DOHH2 (cell line): Measurements from ENCODE around the gene NFKBIL1.
"Not testable (repeated sequence)": the region's sequence is repeated elsewhere in the genome, so short reads cannot be mapped to it uniquely, and the experiment has no call there.

Source experiments
- H3F3A ChIP-seq: fragments of 200-600 bp; sonication (generic), shearing (Covaris generic); 2 replicates; pipeline ENCODE4 v1.6.0; 2016; ENCODE audit warnings: antibody characterized with exemption, mild to moderate bottlenecking; ENCODE audit not compliant: control insufficient read depth, insufficient read depth
- H3K27ac ChIP-seq: fragments of 200-600 bp; sonication (generic); 2 replicates; pipeline ENCODE4 v1.5.1; 2014; ENCODE audit warnings: low read depth, mild to moderate bottlenecking, low read length, moderate library complexity
- H3K27me3 ChIP-seq: fragments of 200-600 bp; sonication (generic); 2 replicates; pipeline ENCODE4 v1.6.1; 2014; ENCODE audit warnings: mild to moderate bottlenecking, low read length, mixed read lengths; ENCODE audit not compliant: control insufficient read depth
- H3K36me3 ChIP-seq: fragments of 200-600 bp; sonication (generic); 2 replicates; pipeline ENCODE4 v1.6.1; 2014; ENCODE audit warnings: mild to moderate bottlenecking, low read length, moderate library complexity, mixed read lengths; ENCODE audit not compliant: control insufficient read depth
- H3K4me1 ChIP-seq: fragments of 200-600 bp; sonication (generic); 2 replicates; pipeline ENCODE4 v1.6.1; 2014; ENCODE audit warnings: mild to moderate bottlenecking, low read length, mixed read lengths; ENCODE audit not compliant: control insufficient read depth
- H3K4me2 ChIP-seq: fragments of 200-600 bp; sonication (generic); 2 replicates; pipeline ENCODE4 v1.6.0; 2014; ENCODE audit warnings: mild to moderate bottlenecking, low read length, moderate library complexity
- H3K4me3 ChIP-seq: fragments of 200-600 bp; sonication (generic); 2 replicates; pipeline ENCODE4 v1.5.1; 2014; ENCODE audit warnings: mild to moderate bottlenecking, low read length, mixed read lengths
- H3K79me2 ChIP-seq: fragments of 200-600 bp; sonication (generic); 2 replicates; pipeline ENCODE4 v1.6.1; 2014; ENCODE audit warnings: mild to moderate bottlenecking, low read length, mixed read lengths; ENCODE audit not compliant: control insufficient read depth
- H3K9me2 ChIP-seq: fragments of 200-600 bp; sonication (generic); replicated peaks from 2 replicates; pipeline ENCODE4 v1.6.1; 2014; ENCODE audit warnings: mild to moderate bottlenecking, low read length, mixed read lengths; ENCODE audit not compliant: control insufficient read depth
- H3K9me3 ChIP-seq: fragments of 200-600 bp; sonication (generic); 2 replicates; pipeline ENCODE4 v1.6.1; 2014; ENCODE audit warnings: antibody characterized with exemption, low read length, mixed read lengths; ENCODE audit not compliant: control insufficient read depth, insufficient read depth
- H4K20me1 ChIP-seq: fragments of 200-600 bp; sonication (generic); 2 replicates; pipeline ENCODE4 v1.6.0; 2014; ENCODE audit warnings: low read depth, mild to moderate bottlenecking, antibody characterized with exemption, low read length, moderate library complexity; ENCODE audit not compliant: control insufficient read depth, insufficient read depth
- CTCF ChIP-seq: fragments of 200-600 bp; sonication (generic); IDR thresholded peaks from one replicate; pipeline ENCODE4 v1.5.1; 2014; ENCODE audit warnings: antibody characterized with exemption, mild to moderate bottlenecking, low read depth, low read length; ENCODE audit not compliant: poor library complexity, severe bottlenecking
- EZH2phosphoT487 ChIP-seq: fragments of 200-600 bp; sonication (generic); IDR thresholded peaks from 2 replicates; pipeline ENCODE4 v1.6.1; 2017; ENCODE audit warnings: borderline replicate concordance, mild to moderate bottlenecking, antibody characterized with exemption, low read length, moderate library complexity, mixed read lengths

NFKBIL1 gene

GRCh38 chr6:31588871-31589650 lies 41.7 kb downstream of the NFKBIL1 start:
- Histone ChIP-seq H3K4me2 (no peak overlapping the region), H3K36me3 (no peaks in the 10 kb centered on the region), H3K9me3 (no peaks in the 10 kb centered on the region), H3F3A (peaks cover 13% of the 10 kb centered on the region), H3K4me3 (no peak overlapping the region), H3K9me2 (no peaks in the 10 kb centered on the region), H3K4me1 (peaks cover 46% of the 10 kb centered on the region), H3K27me3 (0 out of 2 replicates have a peak, but pooled peaks cover 2% of the 10 kb centered on the region), H3K79me2 (no peaks in the 10 kb centered on the region), H4K20me1 (no peaks in the 10 kb centered on the region), H3K27ac (no peak overlapping the region)
- TF ChIP-seq CTCF = no peak
- TF ChIP-seq EZH2phosphoT487 = no peak

- H3K4me2 ChIP-seq, H3K9me2 ChIP-seq, H3K36me3 ChIP-seq, H3K4me3 ChIP-seq, H3K27ac ChIP-seq, H3K9me3 ChIP-seq, H3K27me3 ChIP-seq, H3K79me2 ChIP-seq, H3F3A ChIP-seq, H4K20me1 ChIP-seq: not testable (repeated sequence)
- H3K4me1 ChIP-seq = peaks cover 32% of the 10 kb centered on the region
Observed at GRCh38 chr6:31590691-31591090, 43.3 kb downstream of the NFKBIL1 start.

GRCh38 chr6:31592396-31592771 lies 45.0 kb downstream of the NFKBIL1 start:
- Histone ChIP-seq H3K36me3 (no peaks in the 10 kb centered on the region), H3K79me2 (no peaks in the 10 kb centered on the region), H3K4me1 (peaks cover 19% of the 10 kb centered on the region), H3K9me2 (no peaks in the 10 kb centered on the region), H3F3A (peaks cover 6% of the 10 kb centered on the region; the same call in 1 of the 2 replicates), H3K27ac (no peak overlapping the region), H3K4me3 (no peak overlapping the region), H3K27me3 (0 out of 2 replicates have a peak, but pooled peaks cover 2% of the 10 kb centered on the region), H4K20me1 (no peaks in the 10 kb centered on the region), H3K4me2 (no peak overlapping the region), H3K9me3 (no peaks in the 10 kb centered on the region)
- TF ChIP-seq EZH2phosphoT487 (no peak), CTCF (no peak)

GRCh38 chr6:31597006-31597405 lies 49.6 kb downstream of the NFKBIL1 start:
- Histone ChIP-seq H3K4me1 (peaks cover 22% of the 10 kb centered on the region), H3K4me3 (no peak overlapping the region), H3K27ac (no peak overlapping the region), H3K9me3 (no peaks in the 10 kb centered on the region), H3K79me2 (no peaks in the 10 kb centered on the region), H3K36me3 (no peaks in the 10 kb centered on the region), H3K27me3 (no peaks in the 10 kb centered on the region), H3K9me2 (no peaks in the 10 kb centered on the region), H4K20me1 (no peaks in the 10 kb centered on the region), H3F3A (peaks cover 3% of the 10 kb centered on the region; the same call in 1 of the 2 replicates), H3K4me2 (no peak overlapping the region)
- TF ChIP-seq CTCF (peak; percentile 57), EZH2phosphoT487 (no peak)
